GM10248 (cell line): ENCODE results near the gene WDR45B.

Experiments used
- CTCF ChIA-PET: fragments of 300-600 bp; sonication (Branson Sonifier 250); formaldehyde crosslinking; extraction: SDS; loops from one replicate; lab custom pipeline; 2021; ENCODE audit warnings: antibody characterized with exemption; lab: Yijun Ruan, JAX
- POLR2A ChIA-PET: fragments of 350-650 bp; sonication (Branson Sonifier 250); formaldehyde crosslinking; extraction: SDS; loops from one replicate; lab custom pipeline; 2020; ENCODE audit warnings: antibody characterized with exemption; lab: Yijun Ruan, JAX
- DNase-seq: peaks from one replicate; pipeline ENCODE4 v3.0.0; 2012; ENCODE audit errors: extremely low spot score
- CTCF ChIP-seq: IDR thresholded peaks from 2 replicates; pipeline ENCODE4 v1.5.1; 2012; ENCODE audit warnings: mild to moderate bottlenecking, low read depth; ENCODE audit errors: extremely low read depth, missing control alignments, control extremely low read depth

Gene WDR45B

GRCh38 chr17:82686366-82687324, 38.4 kb upstream of the WDR45B start:
- DNase-seq = no peak
- ChIA-PET CTCF (interaction anchor here (1.4 kb wide), 1 partner anchor 8 kb away, joined by 5 read pairs; no protein-coding TSS in a partner anchor), POLR2A (no interaction called here)
- TF ChIP-seq CTCF = no peak

DNA sequence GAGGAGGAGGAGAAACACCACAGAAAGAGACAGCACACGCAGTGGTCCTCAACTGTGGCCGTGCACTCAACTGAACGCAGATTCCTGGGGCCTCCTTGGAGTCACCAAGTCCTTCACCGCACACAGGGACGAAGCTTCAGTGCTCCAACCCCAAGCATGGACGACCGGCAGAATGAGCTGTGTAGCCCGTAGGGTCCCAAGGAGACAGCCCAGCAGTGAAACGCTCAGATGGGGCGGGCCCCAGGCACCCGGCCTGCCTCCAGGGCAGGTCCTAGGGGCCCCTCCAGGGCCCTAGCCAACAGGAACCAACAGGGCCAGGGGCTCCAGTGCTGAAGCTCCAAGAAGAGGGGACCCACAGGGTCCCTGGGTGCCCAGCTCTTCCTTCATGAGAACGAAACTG, 37.0 kb upstream of the WDR45B start:
- ChIA-PET CTCF (no interaction called here), POLR2A (no interaction called here)
- DNase-seq = no peak
- no peak for TF ChIP-seq CTCF

DNA sequence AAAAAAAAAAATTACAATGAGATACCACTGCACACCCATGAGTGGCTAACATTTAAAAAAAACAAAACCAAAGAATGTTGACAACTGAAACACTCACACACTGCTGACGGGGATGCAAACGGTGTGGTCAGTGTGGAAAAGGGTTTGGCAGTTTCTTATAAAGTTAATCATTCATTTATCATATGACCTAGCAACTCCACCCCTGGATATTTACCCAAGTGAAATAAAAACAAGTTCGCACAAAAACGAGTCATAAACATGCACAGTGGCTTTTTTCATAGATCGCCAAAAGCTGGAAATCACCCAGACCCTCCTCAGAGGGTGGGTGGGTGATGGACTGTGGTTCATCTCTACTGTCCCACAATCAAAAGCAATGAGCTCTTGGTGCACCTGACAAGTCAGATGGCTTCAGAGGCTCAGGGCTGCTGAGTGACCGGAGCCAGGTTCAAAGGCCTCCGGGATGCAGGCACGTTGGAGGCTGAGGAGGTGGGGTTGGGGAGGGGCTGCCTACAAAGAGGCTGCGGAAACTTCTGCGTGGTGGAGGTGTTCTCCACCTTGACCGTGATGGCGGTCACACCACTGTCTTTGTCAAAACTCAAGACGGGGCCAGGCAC, 36.1 kb upstream of the WDR45B start:
- peak; percentile 48 for DNase-seq
- ChIA-PET POLR2A (no interaction called here), CTCF (no interaction called here)
- TF ChIP-seq CTCF = no peak

DNA sequence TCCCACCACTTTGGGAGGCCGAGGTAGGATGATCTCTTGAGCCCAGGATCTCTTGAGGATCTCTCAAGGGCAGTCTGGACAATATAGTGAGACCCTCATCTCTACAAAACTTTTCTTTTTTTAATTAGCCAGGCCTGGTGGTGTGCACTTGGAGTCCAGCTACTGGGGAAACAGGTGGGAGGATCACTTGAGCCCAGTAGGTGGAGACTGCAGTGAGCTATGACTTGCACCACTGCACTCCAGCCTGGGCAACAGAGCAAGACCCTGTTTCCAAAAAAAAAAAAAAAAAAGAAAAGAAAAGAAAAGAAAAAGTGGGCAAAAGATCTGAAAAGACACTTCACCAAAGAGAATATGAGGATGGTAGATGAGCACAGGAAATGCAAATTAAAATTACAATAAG, 35.3 kb upstream of the WDR45B start:
- CTCF ChIA-PET = no interaction called here
- POLR2A ChIA-PET = no interaction called here
- TF ChIP-seq CTCF = no peak
- DNase-seq = no peak

DNA sequence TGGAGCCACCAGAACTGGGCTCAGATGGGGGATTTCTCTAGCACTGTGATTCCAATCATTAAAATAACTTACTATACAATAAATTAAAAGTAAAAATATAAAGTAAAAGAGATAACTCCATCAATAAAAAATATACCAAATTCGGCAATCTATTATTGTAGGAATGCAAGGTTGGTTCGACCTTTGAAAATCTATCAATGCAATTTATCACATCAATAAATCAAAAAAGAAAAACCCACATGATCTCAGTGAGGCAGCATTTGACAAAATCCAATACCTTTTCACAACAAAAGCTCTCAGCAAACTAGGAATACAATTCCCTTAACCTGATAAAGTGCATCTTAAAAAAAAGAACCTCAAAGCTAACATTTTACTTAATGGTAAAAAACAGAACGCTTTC, 33.3 kb upstream of the WDR45B start:
- DNase-seq = no peak
- ChIA-PET CTCF (interaction anchor here (2.3 kb wide), 1 partner anchor 13 kb away, joined by 11 read pairs; no protein-coding TSS in a partner anchor), POLR2A (no interaction called here)
- no peak for TF ChIP-seq CTCF

DNA sequence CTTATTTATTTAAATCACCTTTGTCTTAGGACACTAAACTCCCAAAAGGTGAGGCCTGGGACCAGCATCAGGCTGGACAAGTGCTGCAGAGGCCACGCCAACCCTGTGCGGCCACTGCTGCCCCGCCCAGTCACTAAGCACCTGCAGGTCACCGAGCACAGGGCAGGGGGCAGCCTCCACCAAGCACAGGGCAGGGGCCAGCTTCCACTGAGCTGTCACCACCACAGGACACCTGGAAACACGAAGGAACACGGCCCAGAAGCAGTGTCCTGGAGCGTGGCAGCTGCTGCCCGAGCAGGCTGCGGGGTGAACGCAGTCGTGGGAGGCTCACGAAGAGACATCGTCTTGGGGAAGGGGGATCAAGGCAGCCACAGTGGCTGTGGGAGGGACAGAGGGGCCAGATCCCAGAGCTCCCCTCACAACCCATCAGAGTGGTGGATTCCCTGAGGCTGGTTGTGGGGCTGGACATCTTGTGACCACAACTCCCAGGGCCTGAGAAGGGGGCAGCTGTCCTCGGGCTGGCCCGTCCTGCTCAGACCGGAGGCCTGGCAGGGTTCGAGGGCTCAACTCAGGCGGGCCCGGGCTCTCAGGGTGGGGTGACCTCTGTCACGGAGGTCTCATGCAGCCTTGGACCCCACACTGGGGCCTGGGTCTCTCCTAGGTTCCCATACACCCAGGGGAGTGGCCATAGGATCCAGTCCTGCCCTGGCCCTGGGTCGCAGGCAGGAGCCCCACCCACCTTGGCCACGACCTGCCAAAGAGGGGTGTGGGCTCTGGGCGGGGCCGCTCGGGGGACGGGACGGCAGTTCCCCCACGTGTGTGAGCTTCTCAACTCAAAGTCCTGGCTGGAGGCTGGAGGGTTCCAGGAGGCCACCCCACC, 31.6 kb upstream of the WDR45B start:
- CTCF ChIA-PET = interaction anchor here (0.8 to 2.3 kb wide), 2 partner anchors 11 to 37 kb away, joined by 3 to 11 read pairs; partner anchors contain the start of gene FN3KRP
- DNase-seq = no peak
- no peak for TF ChIP-seq CTCF
- POLR2A ChIA-PET = interaction anchor here (1.1 kb wide), 1 partner anchor 18 kb away, joined by 7 read pairs; the partner anchor contains the start of gene RAB40B
